Thoracic aorta (tissue), 2 donors: ENCODE results near the gene SLIT3. TPM values are rescaled to one million over a fixed set of nuclear protein-coding genes. Genes with fewer than 3 reads are reported as not detected.
A peak's percentile ranks its signal among the peaks of the same experiment; 100 is the strongest.

Experiments used
- ATAC-seq: fragments of 150-250 bp; one replicate; pipeline ENCODE4 v1.8.0; 2017; ENCODE audit warnings: low read depth; ENCODE audit not compliant: insufficient number of reproducible peaks, low FRiP score
- DNase-seq: peaks from one replicate; pipeline ENCODE4 v3.0.0-alpha.2; 2020; ENCODE audit warnings: low spot score
- H3K27ac ChIP-seq, 2 donors: fragments of 200-600 bp; sonication (generic); 1 replicate in 1 of 2; 2 replicates in 1 of 2; pipeline ENCODE4 v1.5.1; 2016; ENCODE audit warnings: mild to moderate bottlenecking in 2 of 2, moderate library complexity in 2 of 2
- H3K27me3 ChIP-seq: fragments of 200-600 bp; sonication (generic); replicated peaks from 2 replicates; pipeline ENCODE4 v1.6.0; 2016; ENCODE audit warnings: mild to moderate bottlenecking; ENCODE audit not compliant: insufficient read depth
- H3K36me3 ChIP-seq: fragments of 200-600 bp; sonication (generic); one replicate; pipeline ENCODE4 v1.5.1; 2016
- H3K4me1 ChIP-seq, 2 donors: fragments of 200-600 bp; sonication (generic); 1 replicate in 1 of 2; 2 replicates in 1 of 2; pipeline versions ENCODE4 v1.5.1 to v1.6.0; 2016; ENCODE audit warnings: low read depth in 2 of 2, mild to moderate bottlenecking in 1 of 2; ENCODE audit not compliant: control insufficient read depth in 1 of 2
- H3K4me3 ChIP-seq: fragments of 200-600 bp; sonication (generic); 2 replicates; pipeline ENCODE4 v1.5.1; 2016; ENCODE audit warnings: mild to moderate bottlenecking
- H3K9me3 ChIP-seq: fragments of 200-600 bp; sonication (generic); 2 replicates; pipeline ENCODE4 v1.5.1; 2016
- total RNA-seq, 2 donors: library from RNA; depleted of rRNA; stranded (reverse); fragments of >200 nt; gene quantifications; one replicate each; pipeline versions ENCODE4 v1.1.0 to v1.2.3, GENCODE V29; 2016
- TF ChIP-seq, protein P1 (sequence below): fragments of 200-600 bp; sonication (generic); IDR thresholded peaks from one replicate; pipeline ENCODE4 v1.5.1; 2019; ENCODE audit warnings: antibody characterized with exemption

Gene SLIT3
- total RNA-seq, 2 donors from 2014 or later: 80.1 to 86.9 TPM

DNA sequence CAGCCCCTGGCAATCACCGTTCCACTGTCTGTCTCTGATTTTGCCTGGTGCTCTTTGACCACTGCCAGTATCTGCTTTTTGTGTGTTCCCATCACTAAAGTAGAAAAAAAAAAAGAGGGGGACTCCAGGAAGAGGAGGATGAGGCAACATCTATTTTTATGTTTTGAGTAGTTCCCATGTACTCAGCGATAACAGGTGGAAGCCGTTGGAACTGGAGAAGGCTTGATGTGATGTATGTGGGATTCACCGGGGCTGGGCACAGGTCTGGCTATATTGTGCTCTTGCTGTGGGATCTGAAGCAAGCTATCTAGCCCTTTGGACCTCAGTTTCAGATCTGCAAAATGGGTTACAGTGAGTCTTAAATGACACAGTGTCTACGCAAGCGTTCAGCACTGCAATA lies 104.9 kb downstream of the SLIT3 start:
- peaks cover 0 to 33% of the 10 kb centered on the region in 2 donors for H3K4me1 ChIP-seq
- DNase-seq (no peak), ATAC-seq (no peak)
- peak overlapping the region in 1 of 2 donors; percentile 1 for H3K27ac ChIP-seq
- H3K36me3 ChIP-seq: no peaks in the 10 kb centered on the region
- no peaks in the 10 kb centered on the region for H3K27me3 ChIP-seq
- no peaks in the 10 kb centered on the region for H3K9me3 ChIP-seq
- no peak overlapping the region for H3K4me3 ChIP-seq
- TF ChIP-seq, protein P1, sequence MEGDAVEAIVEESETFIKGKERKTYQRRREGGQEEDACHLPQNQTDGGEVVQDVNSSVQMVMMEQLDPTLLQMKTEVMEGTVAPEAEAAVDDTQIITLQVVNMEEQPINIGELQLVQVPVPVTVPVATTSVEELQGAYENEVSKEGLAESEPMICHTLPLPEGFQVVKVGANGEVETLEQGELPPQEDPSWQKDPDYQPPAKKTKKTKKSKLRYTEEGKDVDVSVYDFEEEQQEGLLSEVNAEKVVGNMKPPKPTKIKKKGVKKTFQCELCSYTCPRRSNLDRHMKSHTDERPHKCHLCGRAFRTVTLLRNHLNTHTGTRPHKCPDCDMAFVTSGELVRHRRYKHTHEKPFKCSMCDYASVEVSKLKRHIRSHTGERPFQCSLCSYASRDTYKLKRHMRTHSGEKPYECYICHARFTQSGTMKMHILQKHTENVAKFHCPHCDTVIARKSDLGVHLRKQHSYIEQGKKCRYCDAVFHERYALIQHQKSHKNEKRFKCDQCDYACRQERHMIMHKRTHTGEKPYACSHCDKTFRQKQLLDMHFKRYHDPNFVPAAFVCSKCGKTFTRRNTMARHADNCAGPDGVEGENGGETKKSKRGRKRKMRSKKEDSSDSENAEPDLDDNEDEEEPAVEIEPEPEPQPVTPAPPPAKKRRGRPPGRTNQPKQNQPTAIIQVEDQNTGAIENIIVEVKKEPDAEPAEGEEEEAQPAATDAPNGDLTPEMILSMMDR: no peak

DNA sequence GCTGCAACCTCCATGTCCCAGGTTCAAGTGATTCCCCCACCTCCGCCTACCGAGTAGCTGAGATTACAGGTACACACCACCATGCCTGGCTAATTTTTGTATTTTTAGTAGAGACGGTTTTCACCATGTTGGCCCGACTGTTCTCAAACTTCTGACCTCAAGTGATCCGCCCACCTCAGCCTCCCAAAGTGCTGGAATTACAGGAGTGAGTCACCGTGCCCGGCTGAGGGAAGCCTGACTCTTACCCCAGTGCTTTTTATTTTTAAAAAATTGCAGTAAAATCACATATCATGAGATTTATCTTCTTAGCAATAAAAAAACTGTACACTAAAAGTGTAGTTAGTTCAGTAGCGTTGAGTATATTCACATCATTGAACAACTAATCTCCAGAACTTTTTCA lies 105.3 kb downstream of the SLIT3 start:
- ATAC-seq: no peak
- TF ChIP-seq, protein P1: no peak
- no peak overlapping the region for H3K27ac ChIP-seq

GRCh38 chr5:169192536-169192935 lies 108.4 kb downstream of the SLIT3 start:
- H3K27ac ChIP-seq: no peak overlapping the region
- peaks cover 0 to 40% of the 10 kb centered on the region in 2 donors for H3K4me1 ChIP-seq
- H3K9me3 ChIP-seq: no peaks in the 10 kb centered on the region
- no peak overlapping the region for H3K4me3 ChIP-seq
- no peak for DNase-seq
- TF ChIP-seq, protein P1: no peak
- no peak for ATAC-seq
- no peaks in the 10 kb centered on the region for H3K27me3 ChIP-seq
- H3K36me3 ChIP-seq: no peaks in the 10 kb centered on the region

More for the DNA sequence above, 105.3 kb downstream of the SLIT3 start:
- no peaks in the 10 kb centered on the region for H3K9me3 ChIP-seq
- peaks cover 0 to 38% of the 10 kb centered on the region in 2 donors for H3K4me1 ChIP-seq
- H3K36me3 ChIP-seq: no peaks in the 10 kb centered on the region
- H3K4me3 ChIP-seq: no peak overlapping the region
- no peak for DNase-seq
- H3K27me3 ChIP-seq: no peaks in the 10 kb centered on the region

GRCh38 chr5:169190849-169191248 lies 110.1 kb downstream of the SLIT3 start:
- Histone ChIP-seq H3K9me3 (no peaks in the 10 kb centered on the region), H3K27me3 (no peaks in the 10 kb centered on the region), H3K27ac (no peak overlapping the region), H3K4me3 (no peak overlapping the region), H3K4me1 (peaks cover 0 to 23% of the 10 kb centered on the region in 2 donors), H3K36me3 (no peaks in the 10 kb centered on the region)
- TF ChIP-seq, protein P1: no peak
- DNase-seq (no peak), ATAC-seq (peak; percentile 57)

- Histone ChIP-seq H3K4me1 (peaks cover 3 to 29% of the 10 kb centered on the region in 2 donors), H3K4me3 (no peak overlapping the region), H3K27me3 (no peaks in the 10 kb centered on the region), H3K27ac (no peak overlapping the region), H3K36me3 (no peaks in the 10 kb centered on the region), H3K9me3 (no peaks in the 10 kb centered on the region)
- no peak for DNase-seq
- ATAC-seq: no peak
- TF ChIP-seq, protein P1: no peak
These were observed 115.3 kb downstream of the SLIT3 start for GRCh38 chr5:169185626-169186025.
